ENCODE data around the gene PFKFB2.

Gene PFKFB2

DNA sequence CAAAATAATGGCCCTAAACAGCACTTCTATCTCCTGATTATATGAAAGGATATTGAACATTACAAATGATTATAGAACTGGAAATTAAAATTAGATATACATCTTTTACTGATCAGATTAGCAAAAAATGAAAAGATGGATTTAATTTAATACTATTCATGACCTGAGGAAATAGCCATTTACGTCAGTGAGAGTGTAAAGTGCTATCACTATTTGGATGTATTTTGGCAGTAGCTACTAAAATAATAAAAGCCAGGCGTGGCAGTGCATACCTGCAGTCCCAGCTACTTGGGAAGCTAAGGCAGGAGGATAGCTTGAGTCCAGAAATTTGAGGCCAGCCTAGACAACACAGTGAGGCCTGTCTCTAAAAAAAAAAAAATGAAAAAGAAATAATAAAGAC lies 40.9 kb downstream of the PFKFB2 start:
- no peak for DNase-seq

DNA sequence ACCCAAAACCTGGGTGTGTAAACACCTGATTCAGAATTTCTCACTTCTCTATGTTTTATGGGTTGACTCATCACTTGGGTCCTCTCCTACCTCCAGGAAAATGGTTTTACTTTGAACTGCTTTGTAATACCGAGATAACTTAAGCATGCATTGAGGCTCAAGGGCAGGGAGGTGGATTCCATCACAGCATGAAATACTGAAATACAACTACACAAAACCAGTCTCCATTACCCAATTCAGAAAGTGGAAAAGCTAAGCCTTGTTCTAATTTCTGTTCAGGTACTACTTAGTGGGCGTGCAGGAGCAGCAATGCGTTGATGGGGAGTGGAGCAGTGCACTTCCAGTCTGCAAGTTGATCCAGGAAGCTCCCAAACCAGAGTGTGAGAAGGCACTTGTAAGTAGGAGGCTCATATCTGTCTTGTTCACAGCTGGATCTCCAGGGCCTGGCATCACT lies 44.8 kb downstream of the PFKFB2 start:
- no peak for DNase-seq

GRCh38 chr1:207101720-207102119 lies 48.6 kb downstream of the PFKFB2 start:
- no peak for DNase-seq

DNA sequence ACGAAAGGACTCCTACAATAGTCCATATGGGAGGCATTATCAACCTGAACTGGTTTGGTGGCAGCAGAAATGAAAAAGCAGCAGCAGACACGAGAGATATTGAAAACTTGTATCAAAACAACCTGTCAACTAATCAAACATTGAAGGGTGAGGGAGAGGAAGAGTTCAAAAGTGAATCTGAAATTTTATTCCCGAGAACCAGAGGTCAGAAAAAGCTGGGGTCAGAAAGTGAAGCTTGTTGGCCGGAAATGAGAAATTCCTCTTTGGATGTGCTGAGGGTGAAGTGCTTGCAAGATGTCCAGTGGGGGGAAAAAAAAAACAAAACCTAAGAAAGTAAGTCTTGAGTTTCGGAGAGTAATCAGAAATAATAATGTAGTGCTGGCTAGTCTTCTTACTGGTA lies 49.1 kb downstream of the PFKFB2 start:
- no peak for DNase-seq

- no peak for DNase-seq
Measured at GRCh38 chr1:207102659-207103058, 49.6 kb downstream of the PFKFB2 start.

GRCh38 chr1:207103892-207104373 lies 50.9 kb downstream of the PFKFB2 start, which contains the start of gene C4BPA:
C4BPA (plus strand) TSS chr1:207104233; CDS start chr1:207113026, 8,793 bp downstream.
- DNase-seq, result no peak

GRCh38 chr1:207109004-207109403 lies 55.9 kb downstream of the PFKFB2 start:
- no peak for DNase-seq

DNA sequence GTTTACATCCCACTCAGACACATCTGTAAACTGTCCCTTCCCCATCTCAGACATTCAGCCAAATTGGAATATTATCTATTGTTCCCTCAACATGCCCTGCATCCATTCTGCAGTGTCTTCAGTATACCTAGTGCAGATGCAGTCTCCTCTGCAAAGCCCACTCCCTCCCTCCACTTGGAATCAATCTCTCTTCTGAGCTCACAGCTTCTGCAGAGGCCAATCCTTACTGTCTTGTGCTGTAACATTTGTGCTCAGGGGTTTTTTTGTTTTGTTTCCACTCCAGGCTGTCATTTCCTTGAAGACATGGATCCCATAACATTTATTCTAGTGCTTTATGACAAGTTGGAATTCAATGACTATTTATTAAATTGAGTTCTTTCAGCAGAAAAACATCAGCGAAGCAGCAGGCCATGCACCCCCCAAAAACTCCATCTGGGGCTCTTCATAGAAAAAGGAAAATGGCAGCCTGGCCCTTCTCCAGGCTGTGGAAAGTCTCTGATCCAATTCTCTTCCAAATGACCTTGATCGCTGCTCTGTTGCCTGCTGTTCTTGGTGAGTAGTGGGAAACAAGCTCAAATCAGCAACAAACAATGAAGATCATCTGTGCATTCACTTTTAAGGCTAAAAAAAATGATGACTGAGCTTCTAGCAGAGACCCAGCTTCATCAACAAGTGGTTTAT lies 59.7 kb downstream of the PFKFB2 start:
- no peak for DNase-seq

GRCh38 chr1:207115269-207115668 lies 62.2 kb downstream of the PFKFB2 start:
- no peak for DNase-seq

DNA sequence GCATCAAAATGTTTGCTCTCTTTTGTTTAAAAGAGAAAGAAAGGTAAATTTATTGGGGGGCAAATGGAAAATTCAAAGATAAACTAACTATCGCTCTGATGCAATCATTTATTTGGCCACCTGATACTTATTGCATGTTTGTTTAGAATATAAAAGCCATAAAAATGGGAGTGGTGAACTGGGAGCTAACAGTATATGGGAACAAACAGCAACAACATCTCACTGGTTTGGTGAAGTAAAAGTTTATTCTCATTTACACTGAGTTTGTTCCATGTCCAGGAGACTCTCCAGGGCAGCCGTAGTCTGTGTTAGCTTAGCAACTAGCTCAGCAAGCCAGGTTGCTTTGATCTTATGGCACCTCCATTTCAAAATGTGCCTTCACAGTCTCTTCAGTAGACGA lies 71.3 kb downstream of the PFKFB2 start:
- DNase-seq, result no peak

DNA sequence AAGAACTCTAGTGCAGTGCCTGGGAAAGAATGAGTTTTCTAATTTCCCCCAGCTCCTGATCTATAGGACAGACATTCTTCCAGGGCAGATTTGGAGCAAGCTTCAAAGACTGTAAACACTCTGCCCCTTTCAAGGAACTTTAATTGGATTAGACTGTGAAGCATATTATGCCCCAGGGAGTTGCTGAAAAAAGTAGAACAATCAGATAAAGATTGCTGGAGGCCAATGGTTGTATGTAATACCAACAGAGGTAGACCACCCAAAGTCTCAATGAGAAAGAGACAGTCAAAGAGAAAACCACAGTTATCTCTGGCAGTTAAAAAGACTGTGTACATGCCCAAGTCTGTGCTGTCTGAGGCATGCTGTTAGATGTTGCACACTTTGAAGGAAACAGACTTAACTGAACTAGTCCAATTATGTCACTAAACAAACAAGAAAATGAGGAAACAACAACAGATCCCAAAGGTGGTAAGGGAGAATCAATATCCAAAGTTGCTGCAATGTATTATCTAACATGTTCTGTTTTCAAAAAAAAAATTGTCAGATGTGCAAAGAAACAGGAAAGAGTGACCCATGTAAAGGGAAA lies 75.4 kb downstream of the PFKFB2 start:
- DNase-seq, result no peak

DNA sequence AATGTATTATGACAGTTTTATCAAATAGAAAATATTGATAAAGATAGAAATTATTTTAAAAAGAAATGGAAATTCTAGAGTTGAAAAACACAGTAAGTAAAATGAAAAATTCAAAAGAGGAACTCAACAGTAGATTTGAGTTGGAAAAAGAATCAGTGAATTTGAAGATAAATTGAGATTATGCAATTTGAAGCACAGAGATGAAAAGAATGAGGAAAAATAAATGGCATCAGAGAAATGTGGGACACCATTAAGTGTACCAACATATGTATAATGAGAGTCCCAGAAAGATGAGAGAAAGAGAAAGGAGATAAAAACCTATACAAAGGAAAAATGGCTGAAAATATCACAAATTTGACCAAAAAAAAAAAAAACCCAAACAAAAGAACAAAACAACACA lies 76.0 kb downstream of the PFKFB2 start:
- DNase-seq, result no peak
